ENCODE results near the gene NCOR2.

NCOR2 gene

GRCh38 chr12:124611559-124612409 lies 44.4 kb upstream of the NCOR2 start:
- no peak for DNase-seq (ENCODE audit: low spot score)
- no peak for TF ChIP-seq CTCF (IDR thresholded peaks at IDR 0.05; ENCODE audit: borderline replicate concordance, control extremely low read depth, extremely low read depth, insufficient read depth, missing control alignments)
- in situ Hi-C loops (cut with MboI; ENCODE audit: low sequenced_read_pairs, unreplicated experiment), result no loop called here

GRCh38 chr12:124610629-124611558 lies 43.5 kb upstream of the NCOR2 start:
- DNase-seq (ENCODE audit: low spot score), result no peak
- in situ Hi-C loops (cut with MboI; ENCODE audit: low sequenced_read_pairs, unreplicated experiment), result no loop called here
- no peak for TF ChIP-seq CTCF (IDR thresholded peaks at IDR 0.05; ENCODE audit: borderline replicate concordance, control extremely low read depth, extremely low read depth, insufficient read depth, missing control alignments)

GRCh38 chr12:124610021-124610612 lies 42.7 kb upstream of the NCOR2 start:
- TF ChIP-seq CTCF (IDR thresholded peaks at IDR 0.05; ENCODE audit: borderline replicate concordance, control extremely low read depth, extremely low read depth, insufficient read depth, missing control alignments), result no peak
- in situ Hi-C loops (cut with MboI; ENCODE audit: low sequenced_read_pairs, unreplicated experiment), result no loop called here

GRCh38 chr12:124609041-124609989 lies 41.9 kb upstream of the NCOR2 start:
- peak; percentile 80 for DNase-seq (ENCODE audit: low spot score)
- in situ Hi-C loops (cut with MboI; ENCODE audit: low sequenced_read_pairs, unreplicated experiment), result no loop called here
- TF ChIP-seq CTCF (IDR thresholded peaks at IDR 0.05; ENCODE audit: borderline replicate concordance, control extremely low read depth, extremely low read depth, insufficient read depth, missing control alignments), result no peak

More at GRCh38 chr12:124610021-124610612, 42.7 kb upstream of the NCOR2 start:
- DNase-seq (ENCODE audit: low spot score), result no peak

GRCh38 chr12:124608450-124608870 lies 41.0 kb upstream of the NCOR2 start:
- TF ChIP-seq CTCF (IDR thresholded peaks at IDR 0.05; ENCODE audit: borderline replicate concordance, control extremely low read depth, extremely low read depth, insufficient read depth, missing control alignments), result no peak
- no peak for DNase-seq (ENCODE audit: low spot score)
- in situ Hi-C loops (cut with MboI; ENCODE audit: low sequenced_read_pairs, unreplicated experiment), result no loop called here
